Pancreas (tissue), 10 donors: Measurements from ENCODE around the gene APBB1IP. TPM values are rescaled to one million over a fixed set of nuclear protein-coding genes. Genes with fewer than 3 reads are reported as not detected.

Source experiments
- ATAC-seq, 4 donors: fragments of 200-7000 bp; cut with Tn5 transposase; one replicate each; pipeline versions ENCODE4 v1.8.0 to v1.9.1; 2020; ENCODE audit warnings: mild to moderate bottlenecking in 4 of 4, moderate library complexity in 4 of 4
- DNase-seq, 6 donors: peaks; one replicate each; pipeline ENCODE4 v3.0.0-alpha.2; 2020
- FAIRE-seq: peaks from 2 replicates; lab custom pipeline; 2012; peaks lifted over from hg19 to GRCh38; lab: Jason Lieb, UNC
- H3K27ac ChIP-seq, 4 donors: fragments of 200-600 bp; sonication (generic); 1 replicate in 3 of 4; 2 replicates in 1 of 4; pipeline versions ENCODE4 v1.5.0 to v1.8.0; 2020
- H3K27me3 ChIP-seq, 4 donors: fragments of 200-600 bp; one replicate each; pipeline ENCODE4 v1.8.0; 2021
- H3K36me3 ChIP-seq, 3 donors: fragments of 200-600 bp; sonication (generic) in 1 of 3; one replicate each; pipeline versions ENCODE4 v1.5.0 to v1.8.0; 2020 to 2021
- H3K4me1 ChIP-seq, 3 donors: fragments of 200-600 bp; one replicate each; pipeline ENCODE4 v1.8.0; 2021
- H3K4me3 ChIP-seq, 4 donors: fragments of 200-600 bp; sonication (generic) in 2 of 4; one replicate each; pipeline versions ENCODE4 v1.5.0 to v1.8.0; 2020 to 2021
- H3K9me3 ChIP-seq, 4 donors: fragments of 200-600 bp; one replicate each; pipeline ENCODE4 v1.8.0; 2021
- WGBS, 2 donors: extraction: QIAGEN DNeasy Blood & Tissue Kit; methylation state at CpG; one replicate each; pipeline ENCODE4 v1.1.7; 2013; 5-methylcytosine and 5-hydroxymethylcytosine counted together
- intact Hi-C, 3 donors: fragments of 100-400 bp; cut with DNase I; formaldehyde crosslinking; loops; one replicate each; pipeline versions ENCODE4 v1.11.1 to v1.14.2; 2022
- polyA plus RNA-seq, 2 donors: library from polyadenylated mRNA; stranded (reverse); fragments of 200-250 nt; gene quantifications; one replicate each; pipeline ENCODE4 v1.2.3, GENCODE V29; 2013
- total RNA-seq, 6 donors: library from RNA; stranded (reverse); fragmentation: NEBNext Ultra II Directional in 4 of 6; extraction: Animal tissue kit (Norgen Biotek cat#: 25700) in 4 of 6; gene quantifications; one replicate each; pipeline versions ENCODE4 v1.2.1 to v1.2.4, GENCODE V29; 2021 to 2023
- TF ChIP-seq, protein P1 (sequence below), 4 donors: fragments of 200-600 bp; sonication (generic) in 3 of 4; IDR thresholded peaks; one replicate each; pipeline versions ENCODE4 v1.5.0 to v1.8.0; 2021; ENCODE audit warnings: antibody characterized with exemption in 4 of 4
- donor health status: healthy with polysubstance abuse.
- donor health status: DM: no; HTN: no; CAD: no; lungs with moderate emphysema.
- donor health status: DM: no; HTN: no; CAD: no.
- donor health status: control.
- donor health status: control.
- donor health status: Bipolar disorder and iron deficiency.
- donor health status: DM: yes; HTN: yes; CAD: no.
- donor health status: DM: no; HTN: no; CAD: no.
- donor health status: DM: no; HTN: no; CAD: no.
- donor health status: DM: yes; HTN: yes; CAD: no.

APBB1IP gene
- total and polyA plus RNA-seq, 8 donors = 0.93 to 12.3 (median 2.2) TPM

DNA sequence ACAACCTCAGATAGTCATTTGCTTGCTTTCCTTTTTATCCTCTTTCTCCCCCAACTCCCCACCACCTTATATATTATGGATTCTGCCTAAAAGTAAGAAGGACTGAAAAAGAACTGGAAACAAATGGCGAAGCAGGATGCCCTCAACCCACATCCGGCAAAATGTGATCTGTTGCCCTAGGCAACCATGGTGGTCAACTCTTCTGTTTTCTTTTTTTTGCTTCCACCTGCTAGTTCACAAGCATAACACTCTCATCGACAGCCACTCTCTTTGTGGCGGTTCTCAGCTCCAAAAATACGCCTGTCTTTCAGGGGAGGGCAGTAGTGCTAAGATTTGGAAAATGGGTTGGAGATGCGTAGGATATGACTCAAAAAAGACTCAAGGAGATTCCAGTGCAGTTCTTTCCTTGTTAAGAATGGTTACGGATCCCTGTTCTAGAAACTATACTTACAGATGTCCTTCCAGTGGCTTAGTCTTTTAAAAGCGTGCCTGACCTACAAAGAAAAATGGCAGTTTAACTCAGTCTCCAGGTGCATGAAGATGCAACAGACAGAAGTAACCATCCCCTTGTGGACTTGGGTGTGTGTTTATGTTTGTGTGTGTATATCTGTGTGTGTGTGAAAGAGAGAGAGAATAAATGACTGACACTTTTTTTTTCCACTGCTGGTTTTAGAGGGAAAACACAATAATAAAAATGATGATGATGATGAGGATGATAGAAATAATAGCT lies 10.7 kb downstream of the APBB1IP start:
- Histone ChIP-seq H3K27ac (no peak overlapping the region), H3K4me1 (no peaks in the 10 kb centered on the region), H3K27me3 (no peaks in the 10 kb centered on the region), H3K36me3 (no peaks in the 10 kb centered on the region), H3K9me3 (no peaks in the 10 kb centered on the region), H3K4me3 (no peak overlapping the region)
- FAIRE-seq = no peak
- DNase-seq = no peak
- WGBS, 2 donors = 55 to 73% methylated on average over 8 of the region's 8 CpGs
- no peak for ATAC-seq
- intact Hi-C loops = no loop called here
- TF ChIP-seq, protein P1, sequence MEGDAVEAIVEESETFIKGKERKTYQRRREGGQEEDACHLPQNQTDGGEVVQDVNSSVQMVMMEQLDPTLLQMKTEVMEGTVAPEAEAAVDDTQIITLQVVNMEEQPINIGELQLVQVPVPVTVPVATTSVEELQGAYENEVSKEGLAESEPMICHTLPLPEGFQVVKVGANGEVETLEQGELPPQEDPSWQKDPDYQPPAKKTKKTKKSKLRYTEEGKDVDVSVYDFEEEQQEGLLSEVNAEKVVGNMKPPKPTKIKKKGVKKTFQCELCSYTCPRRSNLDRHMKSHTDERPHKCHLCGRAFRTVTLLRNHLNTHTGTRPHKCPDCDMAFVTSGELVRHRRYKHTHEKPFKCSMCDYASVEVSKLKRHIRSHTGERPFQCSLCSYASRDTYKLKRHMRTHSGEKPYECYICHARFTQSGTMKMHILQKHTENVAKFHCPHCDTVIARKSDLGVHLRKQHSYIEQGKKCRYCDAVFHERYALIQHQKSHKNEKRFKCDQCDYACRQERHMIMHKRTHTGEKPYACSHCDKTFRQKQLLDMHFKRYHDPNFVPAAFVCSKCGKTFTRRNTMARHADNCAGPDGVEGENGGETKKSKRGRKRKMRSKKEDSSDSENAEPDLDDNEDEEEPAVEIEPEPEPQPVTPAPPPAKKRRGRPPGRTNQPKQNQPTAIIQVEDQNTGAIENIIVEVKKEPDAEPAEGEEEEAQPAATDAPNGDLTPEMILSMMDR (IDR thresholded peaks at IDR 0.05) = no peak

- ATAC-seq = no peak
- Histone ChIP-seq H3K27me3 (no peaks in the 10 kb centered on the region), H3K9me3 (no peaks in the 10 kb centered on the region), H3K27ac (no peak overlapping the region), H3K36me3 (no peaks in the 10 kb centered on the region), H3K4me3 (no peak overlapping the region), H3K4me1 (no peaks in the 10 kb centered on the region)
- intact Hi-C loops = no loop called here
- no peak for FAIRE-seq
- DNase-seq = no peak
- TF ChIP-seq, protein P1 (IDR thresholded peaks at IDR 0.05) = no peak
- WGBS, 2 donors = 44 to 47% methylated on average over 3 of the region's 3 CpGs
Measured at GRCh38 chr10:26449726-26450125, 11.6 kb downstream of the APBB1IP start.

- DNase-seq (no peak), FAIRE-seq (no peak), ATAC-seq (no peak)
- Histone ChIP-seq H3K4me3 (no peak overlapping the region), H3K36me3 (no peaks in the 10 kb centered on the region), H3K27ac (no peak overlapping the region), H3K27me3 (no peaks in the 10 kb centered on the region), H3K4me1 (no peaks in the 10 kb centered on the region), H3K9me3 (no peaks in the 10 kb centered on the region)
- WGBS, 2 donors = 21 to 23% methylated on average over 4 of the region's 4 CpGs
- intact Hi-C loops = no loop called here
- TF ChIP-seq, protein P1 (IDR thresholded peaks at IDR 0.05) = no peak
Measured at GRCh38 chr10:26451903-26452302, 13.8 kb downstream of the APBB1IP start.

- intact Hi-C loops = no loop called here
- 70 to 81% methylated on average over 2 of the region's 2 CpGs for WGBS, 2 donors
- ATAC-seq = no peak
- TF ChIP-seq, protein P1 (IDR thresholded peaks at IDR 0.05) = no peak
- no peak for DNase-seq
- no peak overlapping the region for H3K4me3 ChIP-seq
- no peaks in the 10 kb centered on the region for H3K36me3 ChIP-seq
- H3K9me3 ChIP-seq = no peaks in the 10 kb centered on the region
- H3K27me3 ChIP-seq = no peaks in the 10 kb centered on the region
- FAIRE-seq = no peak
- H3K4me1 ChIP-seq = no peaks in the 10 kb centered on the region
- H3K27ac ChIP-seq = no peak overlapping the region
Measured at GRCh38 chr10:26453850-26454249, 15.7 kb downstream of the APBB1IP start.

- Histone ChIP-seq H3K27ac (no peak overlapping the region), H3K27me3 (no peaks in the 10 kb centered on the region), H3K36me3 (no peaks in the 10 kb centered on the region), H3K4me1 (no peaks in the 10 kb centered on the region), H3K9me3 (no peaks in the 10 kb centered on the region), H3K4me3 (no peak overlapping the region)
- intact Hi-C loops = no loop called here
- WGBS, 2 donors = 68 to 76% methylated on average over 2 of the region's 2 CpGs
- FAIRE-seq = no peak
- no peak for DNase-seq
- ATAC-seq = no peak
- TF ChIP-seq, protein P1 (IDR thresholded peaks at IDR 0.05) = no peak
Measured at GRCh38 chr10:26454891-26455290, 16.8 kb downstream of the APBB1IP start.
